GM18498 (cell line): ENCODE data around the gene OR1K1.
A peak's percentile ranks its signal among the peaks of the same experiment; 100 is the strongest.
"Not testable (repeated sequence)": the region's sequence is repeated elsewhere in the genome, so short reads cannot be mapped to it uniquely, and the experiment has no call there.

Experiments used
- ATAC-seq: cut with Tn5 transposase; IDR thresholded peaks from one replicate; pipeline ENCODE4 v1.9.1; 2021; ENCODE audit warnings: mild to moderate bottlenecking, moderate library complexity; ENCODE audit not compliant: unreplicated experiment

OR1K1 gene, protein sequence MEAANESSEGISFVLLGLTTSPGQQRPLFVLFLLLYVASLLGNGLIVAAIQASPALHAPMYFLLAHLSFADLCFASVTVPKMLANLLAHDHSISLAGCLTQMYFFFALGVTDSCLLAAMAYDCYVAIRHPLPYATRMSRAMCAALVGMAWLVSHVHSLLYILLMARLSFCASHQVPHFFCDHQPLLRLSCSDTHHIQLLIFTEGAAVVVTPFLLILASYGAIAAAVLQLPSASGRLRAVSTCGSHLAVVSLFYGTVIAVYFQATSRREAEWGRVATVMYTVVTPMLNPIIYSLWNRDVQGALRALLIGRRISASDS

DNA sequence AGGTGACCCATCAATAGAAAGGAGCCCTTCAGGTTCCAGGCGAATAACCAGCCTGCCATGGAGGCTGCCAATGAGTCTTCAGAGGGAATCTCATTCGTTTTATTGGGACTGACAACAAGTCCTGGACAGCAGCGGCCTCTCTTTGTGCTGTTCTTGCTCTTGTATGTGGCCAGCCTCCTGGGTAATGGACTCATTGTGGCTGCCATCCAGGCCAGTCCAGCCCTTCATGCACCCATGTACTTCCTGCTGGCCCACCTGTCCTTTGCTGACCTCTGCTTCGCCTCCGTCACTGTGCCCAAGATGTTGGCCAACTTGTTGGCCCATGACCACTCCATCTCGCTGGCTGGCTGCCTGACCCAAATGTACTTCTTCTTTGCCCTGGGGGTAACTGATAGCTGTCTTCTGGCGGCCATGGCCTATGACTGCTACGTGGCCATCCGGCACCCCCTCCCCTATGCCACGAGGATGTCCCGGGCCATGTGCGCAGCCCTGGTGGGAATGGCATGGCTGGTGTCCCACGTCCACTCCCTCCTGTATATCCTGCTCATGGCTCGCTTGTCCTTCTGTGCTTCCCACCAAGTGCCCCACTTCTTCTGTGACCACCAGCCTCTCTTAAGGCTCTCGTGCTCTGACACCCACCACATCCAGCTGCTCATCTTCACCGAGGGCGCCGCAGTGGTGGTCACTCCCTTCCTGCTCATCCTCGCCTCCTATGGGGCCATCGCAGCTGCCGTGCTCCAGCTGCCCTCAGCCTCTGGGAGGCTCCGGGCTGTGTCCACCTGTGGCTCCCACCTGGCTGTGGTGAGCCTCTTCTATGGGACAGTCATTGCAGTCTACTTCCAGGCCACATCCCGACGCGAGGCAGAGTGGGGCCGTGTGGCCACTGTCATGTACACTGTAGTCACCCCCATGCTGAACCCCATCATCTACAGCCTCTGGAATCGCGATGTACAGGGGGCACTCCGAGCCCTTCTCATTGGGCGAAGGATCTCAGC lies at the start of gene OR1K1:
Gene OR1K1, plus strand, starts transcription at position 58 of the 995 bp plus-strand sequence. Its CDS starts 0 bp downstream, at position 58.
- ATAC-seq: no peak

DNA sequence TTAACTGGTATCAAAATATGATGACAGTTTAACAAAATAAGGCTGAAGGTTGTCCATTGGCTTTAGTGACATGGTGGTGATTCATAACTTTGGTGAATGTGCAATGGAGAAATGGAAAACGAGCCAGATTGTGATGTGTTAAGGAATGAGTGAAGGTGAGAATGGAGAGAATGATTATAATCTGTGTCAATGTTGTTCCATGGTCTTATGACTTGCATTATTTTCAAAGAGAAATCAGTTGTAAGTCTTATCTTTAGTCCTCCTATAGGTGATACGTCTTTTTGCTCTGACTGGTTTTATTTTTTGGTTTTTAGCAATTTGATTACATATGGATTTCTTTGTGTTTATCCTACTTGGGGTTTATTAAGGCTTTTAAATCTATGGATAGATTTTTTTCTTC lies 45.1 kb upstream of the OR1K1 start:
- no peak for ATAC-seq

DNA sequence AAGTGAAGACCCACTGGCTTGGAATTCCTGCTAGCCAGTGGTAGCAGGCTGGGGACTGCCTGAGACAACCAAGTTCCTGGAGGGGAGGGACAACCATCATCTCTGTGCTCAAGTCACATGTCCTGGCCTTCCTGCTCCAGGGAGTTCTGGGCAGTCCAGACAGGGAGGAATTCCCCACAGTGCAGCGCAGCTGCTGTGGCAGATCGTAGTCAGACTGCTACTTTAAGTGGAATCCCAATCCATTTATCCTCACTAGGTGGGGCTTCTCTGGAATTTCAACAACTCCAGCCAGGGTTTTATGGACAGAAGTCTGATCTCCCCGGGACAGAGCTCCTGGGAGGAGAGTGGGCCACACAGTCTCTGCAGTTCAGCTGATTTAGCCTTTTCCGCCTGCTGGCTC lies 32.1 kb upstream of the OR1K1 start:
- ATAC-seq: no peak

DNA sequence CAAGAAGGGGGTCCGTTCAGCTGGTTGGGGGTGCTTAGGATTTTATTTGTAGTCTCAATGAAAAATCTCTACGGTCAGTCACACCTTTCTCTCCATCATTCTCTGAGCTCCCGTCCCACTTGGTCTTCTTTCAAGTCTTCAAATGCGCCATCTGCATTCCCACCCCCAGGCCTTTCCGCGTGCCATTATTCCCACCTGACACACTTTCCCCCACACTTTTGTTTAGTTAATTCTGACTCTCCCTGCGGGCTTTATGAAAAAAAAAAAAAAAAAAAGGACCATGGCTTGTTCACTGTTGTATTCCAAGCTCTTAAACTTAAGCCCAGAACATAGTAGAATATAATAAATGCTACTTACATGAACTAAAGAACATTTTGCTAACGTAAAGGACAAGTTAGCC lies 22.9 kb upstream of the OR1K1 start:
- no peak for ATAC-seq

DNA sequence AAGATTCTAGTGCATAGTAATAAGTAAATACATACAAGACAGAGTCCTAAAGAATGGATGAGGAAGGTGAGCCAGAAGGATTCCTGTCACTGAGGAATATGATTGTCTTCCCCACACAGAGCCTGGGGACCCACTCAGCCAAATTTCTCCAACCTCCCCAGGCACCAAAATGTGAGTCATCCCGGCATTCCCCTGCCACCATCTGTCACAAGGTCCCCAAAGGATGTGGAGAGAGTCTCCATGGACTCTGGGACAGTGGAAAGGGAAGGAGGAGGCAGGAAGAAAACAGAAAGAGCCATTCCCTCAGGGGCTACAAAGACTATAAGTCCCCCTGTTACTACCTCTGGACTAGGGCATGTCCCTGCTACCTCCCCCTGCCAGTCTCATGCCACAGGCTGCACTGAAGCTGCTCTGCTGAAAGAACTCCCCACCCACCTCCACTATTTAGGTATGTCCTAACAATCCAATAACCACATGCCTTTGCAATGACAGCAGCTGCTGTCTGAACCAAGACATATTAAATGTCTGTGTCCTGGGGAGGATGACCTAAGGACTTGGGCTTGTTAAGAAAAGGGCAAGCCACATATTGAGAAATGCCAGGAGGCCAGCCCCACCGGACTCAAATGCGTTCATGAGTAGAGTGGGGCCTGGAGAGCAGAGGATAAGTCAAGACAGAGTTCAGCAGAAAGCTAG lies 21.8 kb upstream of the OR1K1 start:
- ATAC-seq: no peak

DNA sequence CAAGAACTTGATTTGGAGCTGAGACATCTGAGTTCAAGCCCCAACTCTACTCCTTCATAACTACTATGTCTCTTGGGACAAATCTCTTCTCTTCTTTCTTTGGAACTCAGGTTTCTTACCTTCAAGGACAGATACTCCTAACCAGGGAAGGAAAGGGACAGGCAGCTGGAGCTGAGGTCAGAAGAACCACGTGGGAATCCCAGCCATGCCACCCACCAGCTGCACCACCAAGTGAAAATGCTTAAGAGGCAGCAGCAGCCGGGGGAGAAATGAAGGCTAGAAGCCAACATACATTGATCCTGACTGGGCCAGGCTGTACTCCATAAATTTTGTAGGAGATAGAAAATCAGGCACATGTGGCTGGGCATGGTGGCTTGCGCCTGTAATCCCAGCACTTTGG lies 20.7 kb upstream of the OR1K1 start:
- ATAC-seq: no peak

DNA sequence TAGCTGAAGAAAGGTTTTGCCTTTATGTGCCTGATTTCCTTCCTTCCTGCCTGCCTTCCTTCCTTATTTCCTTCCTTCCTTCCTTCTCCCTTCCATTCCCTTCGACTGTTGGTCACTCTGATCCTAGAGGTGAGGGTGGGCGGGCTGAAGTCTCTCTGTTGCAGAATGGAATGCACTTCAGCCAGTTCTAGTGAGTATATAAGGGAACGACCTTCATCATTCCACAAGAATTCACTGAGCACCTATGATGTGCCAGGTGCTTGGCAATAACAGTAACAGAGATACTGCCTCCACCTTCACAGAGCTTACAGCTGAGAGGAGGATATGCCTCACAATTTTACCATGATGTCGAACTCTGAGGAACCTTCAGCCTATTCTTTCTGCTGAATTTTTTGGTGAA lies 19.9 kb upstream of the OR1K1 start:
- no peak for ATAC-seq

DNA sequence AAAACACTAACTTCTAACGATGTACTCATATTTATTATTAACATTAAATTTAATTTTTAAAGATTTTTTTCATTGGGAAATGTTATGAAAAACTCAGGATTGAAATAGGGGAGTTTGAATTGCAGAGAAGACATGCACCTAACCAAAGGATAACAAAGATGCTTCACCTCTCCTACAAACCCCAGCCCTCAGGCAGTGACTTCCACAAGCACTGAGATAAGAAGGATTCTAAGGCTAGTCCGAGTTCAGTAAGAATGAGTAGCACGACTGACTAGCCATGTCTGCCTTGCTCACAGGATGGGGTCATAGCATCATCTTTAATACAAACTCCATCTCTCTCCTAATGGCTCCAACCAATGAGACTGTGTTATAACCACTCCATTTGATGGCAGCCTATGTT lies 18.3 kb upstream of the OR1K1 start:
- ATAC-seq: no peak

DNA sequence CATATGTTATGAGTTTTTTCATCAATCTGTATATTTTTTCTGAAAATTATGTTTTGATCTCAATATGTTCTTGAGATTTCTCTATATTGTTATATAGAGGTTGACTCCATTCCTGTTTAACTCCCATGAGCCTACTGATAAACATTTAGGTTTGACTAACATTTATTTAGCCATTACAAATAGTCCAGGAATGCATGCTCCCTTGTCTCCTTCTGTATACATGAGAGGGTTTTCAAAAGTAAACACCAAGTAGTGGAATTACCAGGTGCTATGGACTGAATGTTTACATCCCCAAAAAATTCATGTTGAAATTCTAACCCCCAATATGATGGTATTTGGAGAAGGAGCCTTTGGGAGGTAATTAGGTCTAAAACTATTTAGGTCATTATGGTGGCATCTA lies 14.7 kb upstream of the OR1K1 start:
- no peak for ATAC-seq

DNA sequence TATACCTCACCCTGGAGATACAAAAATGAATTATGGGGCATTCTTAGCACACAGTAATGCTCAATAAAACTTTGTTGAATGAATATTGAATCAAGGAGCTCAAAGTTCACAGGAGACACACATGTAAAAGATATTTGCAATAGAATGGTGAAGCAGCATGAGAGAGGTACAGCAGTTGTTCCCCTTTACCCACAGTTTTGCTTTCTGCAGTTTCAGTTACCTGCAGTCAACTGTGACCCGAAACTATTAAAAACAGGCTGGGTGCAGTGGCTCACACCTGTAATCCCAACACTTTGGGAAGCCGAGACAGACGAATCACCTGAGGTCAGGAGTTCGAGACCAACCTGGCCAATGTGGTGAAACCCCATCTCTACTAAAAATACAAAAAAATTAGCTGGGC lies 13.6 kb upstream of the OR1K1 start:
- ATAC-seq: no peak

DNA sequence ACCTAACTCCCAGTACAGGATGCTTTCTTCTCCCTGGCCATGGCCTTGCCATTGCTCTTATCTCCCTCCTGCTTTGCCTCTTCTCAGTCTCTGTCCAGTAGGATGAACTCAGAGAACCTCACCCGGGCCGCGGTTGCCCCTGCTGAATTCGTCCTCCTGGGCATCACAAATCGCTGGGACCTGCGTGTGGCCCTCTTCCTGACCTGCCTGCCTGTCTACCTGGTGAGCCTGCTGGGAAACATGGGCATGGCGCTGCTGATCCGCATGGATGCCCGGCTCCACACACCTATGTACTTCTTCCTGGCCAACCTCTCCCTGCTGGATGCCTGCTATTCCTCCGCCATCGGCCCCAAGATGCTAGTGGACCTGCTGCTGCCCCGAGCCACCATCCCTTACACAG lies 11.1 kb upstream of the OR1K1 start, which contains the start of gene OR5C1:
Gene OR5C1, plus strand, starts transcription at position 103 of the 400 bp plus-strand sequence. Its CDS starts 0 bp downstream, at position 103.
- ATAC-seq: no peak

DNA sequence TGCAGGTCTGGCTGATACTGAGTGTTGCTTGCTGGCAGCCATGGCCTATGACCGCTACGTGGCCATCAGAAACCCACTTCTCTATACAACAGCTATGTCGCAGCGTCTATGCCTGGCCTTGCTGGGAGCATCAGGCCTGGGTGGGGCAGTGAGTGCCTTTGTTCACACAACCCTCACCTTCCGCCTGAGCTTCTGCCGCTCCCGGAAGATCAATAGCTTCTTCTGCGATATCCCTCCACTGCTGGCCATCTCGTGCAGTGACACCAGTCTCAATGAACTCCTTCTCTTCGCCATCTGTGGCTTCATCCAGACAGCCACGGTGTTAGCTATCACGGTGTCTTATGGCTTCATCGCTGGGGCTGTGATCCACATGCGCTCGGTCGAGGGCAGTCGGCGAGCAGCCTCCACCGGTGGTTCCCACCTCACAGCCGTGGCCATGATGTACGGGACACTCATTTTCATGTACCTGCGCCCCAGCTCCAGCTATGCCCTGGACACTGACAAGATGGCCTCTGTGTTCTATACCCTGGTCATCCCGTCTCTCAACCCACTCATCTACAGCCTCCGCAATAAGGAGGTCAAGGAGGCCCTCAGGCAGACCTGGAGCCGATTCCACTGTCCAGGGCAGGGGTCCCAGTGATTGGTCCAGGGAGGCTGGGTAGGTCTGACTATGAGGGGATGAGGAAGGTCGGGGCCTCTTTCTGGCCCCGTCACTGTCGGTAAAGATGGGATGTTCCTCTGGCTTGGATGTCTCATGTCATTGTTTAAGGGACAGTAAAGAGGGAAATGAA lies 10.5 kb upstream of the OR1K1 start:
- no peak for ATAC-seq

DNA sequence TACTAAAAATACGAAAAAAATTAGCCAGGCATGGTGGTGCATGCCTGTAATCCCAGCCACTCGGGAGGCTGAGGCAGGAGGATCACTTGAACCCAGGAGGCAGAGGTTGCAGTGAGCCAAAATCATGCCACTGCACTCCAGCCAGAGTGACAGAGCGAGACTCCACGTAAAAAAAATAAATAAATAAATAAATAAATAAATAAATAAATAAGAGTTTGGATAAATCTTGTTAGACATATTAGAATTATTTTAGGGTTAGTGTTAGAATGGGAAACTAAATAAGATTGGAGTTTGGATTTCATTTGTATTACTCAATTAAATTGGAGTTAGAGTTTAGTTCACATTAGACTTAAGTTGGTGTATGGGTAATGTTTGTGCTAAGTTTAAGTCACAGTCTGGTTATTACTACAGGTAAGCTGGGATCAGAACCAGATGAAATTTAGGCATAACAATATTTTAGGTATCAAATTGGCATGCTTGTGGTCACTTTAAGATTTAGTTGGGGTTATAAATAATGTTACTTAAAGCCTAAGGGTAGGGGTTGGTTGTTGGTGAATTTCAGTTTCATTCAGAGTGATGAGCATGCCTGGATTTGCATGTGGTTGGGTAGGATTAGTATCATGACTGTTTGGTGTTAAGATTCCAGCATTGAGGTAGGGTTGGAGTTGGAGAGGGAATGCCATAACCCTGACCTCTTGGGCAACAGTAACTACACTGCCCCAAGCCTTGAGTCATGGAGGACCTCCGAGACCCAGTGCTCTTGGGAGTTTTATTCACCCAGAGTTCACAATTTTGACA lies 7.9 kb upstream of the OR1K1 start:
- ATAC-seq: peak; percentile 71

DNA sequence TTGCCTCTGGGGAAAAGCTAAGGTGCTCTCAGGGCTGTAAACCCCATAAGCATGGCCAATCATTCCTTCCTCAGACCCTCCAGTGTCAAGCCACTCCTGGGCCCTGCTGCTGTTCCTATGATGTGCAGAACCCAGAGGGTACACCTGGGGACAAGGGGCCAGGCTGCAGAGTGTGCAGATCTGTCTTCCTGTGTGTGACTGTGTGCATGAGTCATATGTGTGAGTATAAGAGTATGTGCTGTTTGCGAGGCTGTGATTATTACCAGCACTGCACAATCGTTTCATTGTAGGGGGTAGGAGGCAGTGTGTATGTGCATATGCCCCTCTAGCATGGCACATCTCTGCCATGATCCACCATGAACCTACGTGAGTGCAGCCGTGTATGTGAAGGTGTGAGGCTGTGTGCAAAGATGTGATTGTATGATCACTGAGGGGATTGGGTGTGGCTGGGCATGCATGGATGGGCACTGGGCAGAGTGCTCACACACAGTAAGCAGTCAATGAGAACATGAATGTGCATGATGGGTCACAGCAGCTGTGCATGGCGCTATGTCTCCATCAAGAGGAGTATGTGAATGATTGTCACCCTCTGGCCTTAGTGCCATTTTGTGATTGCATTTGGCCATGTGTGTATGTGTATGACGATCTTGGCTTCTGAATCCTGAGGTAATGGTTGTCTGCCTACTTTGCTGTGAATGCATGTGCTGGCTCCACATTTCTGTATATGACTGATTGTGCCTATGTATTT lies 2.4 kb upstream of the OR1K1 start:
- no peak for ATAC-seq

DNA sequence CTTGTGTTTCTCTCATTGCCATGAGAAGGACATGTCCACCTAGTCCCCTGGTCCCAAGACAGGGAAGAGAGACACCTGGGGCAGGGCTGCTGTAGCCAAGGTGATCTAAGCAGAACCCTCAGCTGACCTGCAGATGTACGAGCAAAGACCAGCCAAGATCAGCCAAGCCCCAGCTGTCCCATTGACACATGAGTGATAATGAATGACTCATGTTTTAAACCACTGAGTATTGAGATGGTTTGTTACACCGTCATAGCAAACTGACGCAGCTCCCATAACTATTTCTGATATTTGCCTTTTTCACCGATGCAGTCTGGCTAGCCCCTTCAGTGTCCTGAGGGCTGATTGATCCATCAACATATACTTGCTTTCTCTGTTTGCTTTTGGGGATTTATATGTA lies 6.7 kb downstream of the OR1K1 start:
- no peak for ATAC-seq

DNA sequence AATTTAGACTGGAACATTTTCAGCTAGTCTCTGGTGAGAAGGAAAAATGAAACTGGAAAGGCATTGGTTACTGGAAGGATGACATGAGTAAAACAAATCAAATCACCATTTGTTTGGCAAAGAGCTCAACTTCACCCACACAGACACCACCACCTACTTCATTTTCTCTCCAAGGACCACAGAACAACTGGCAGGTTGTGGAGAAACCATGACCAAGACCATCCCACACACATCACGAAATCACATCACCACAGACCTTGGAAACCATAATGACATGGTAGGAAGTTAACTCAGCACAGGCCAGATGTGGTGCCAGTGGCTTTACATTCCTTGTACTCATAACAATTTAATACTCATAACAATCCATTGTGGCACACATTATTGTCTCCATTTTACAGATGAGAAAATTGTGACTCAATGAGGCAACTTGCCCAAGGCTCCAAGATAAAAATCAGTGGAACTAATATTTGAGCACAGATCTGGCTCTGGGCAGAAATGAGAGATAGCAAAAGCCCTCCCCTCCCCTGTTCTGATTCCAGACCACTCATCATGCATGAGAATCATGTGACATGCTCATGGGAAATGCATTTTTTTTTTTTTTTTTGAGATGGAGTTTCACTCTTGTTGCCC lies 7.5 kb downstream of the OR1K1 start:
- no peak for ATAC-seq

DNA sequence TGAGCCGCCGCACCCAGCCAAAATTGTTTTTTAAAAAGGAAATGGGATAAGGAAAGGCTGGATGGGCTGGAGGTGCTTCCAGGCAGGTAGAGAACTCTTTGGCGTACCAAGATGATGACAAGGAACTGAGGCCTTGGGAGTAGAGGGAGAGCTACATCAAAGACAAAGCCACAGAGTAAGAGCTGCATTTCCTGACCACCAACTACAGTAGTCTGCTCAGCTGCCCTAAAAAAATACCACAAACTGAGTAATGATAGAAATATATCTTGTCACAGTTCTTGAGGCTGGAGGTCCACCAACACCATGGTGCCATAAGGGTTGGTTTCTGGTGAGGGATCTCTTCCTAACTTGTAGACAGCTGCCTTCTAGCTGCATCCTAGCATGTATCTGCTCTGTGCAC lies 8.2 kb downstream of the OR1K1 start:
- no peak for ATAC-seq

DNA sequence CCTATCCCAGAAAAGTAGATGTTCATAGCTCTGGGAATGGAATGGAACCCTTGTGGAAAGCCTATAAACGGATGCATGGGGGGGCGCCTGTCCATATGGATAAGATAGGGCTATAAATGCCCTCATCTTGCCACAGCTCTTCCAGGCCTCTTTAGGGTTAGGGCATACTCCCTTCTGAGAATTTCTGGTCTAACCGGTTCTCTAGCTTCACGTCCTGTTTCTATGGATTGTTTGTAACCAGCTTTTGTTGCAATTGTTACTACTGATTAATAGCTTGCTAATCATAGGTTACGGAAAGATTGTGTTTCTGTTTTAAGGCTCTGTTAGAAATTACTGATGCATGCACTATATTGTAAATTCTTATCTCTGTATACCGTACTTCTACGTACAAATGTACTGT lies 9.3 kb downstream of the OR1K1 start:
- not testable (repeated sequence) for ATAC-seq
